IPS-20b (cell line): ENCODE results near the gene TUBG1.
"Not testable (repeated sequence)": the region's sequence is repeated elsewhere in the genome, so short reads cannot be mapped to it uniquely, and the experiment has no call there.

ENCODE experiments used
- H3K27ac ChIP-seq: one replicate; pipeline ENCODE4 v1.5.1; 2013; ENCODE audit warnings: low read length
- H3K27me3 ChIP-seq: 2 replicates; pipeline ENCODE4 v1.6.1; 2013; ENCODE audit warnings: mild to moderate bottlenecking, low read length, inconsistent platforms; ENCODE audit not compliant: insufficient read depth
- H3K36me3 ChIP-seq: 2 replicates; pipeline ENCODE4 v1.6.1; 2013; ENCODE audit warnings: low read depth, mild to moderate bottlenecking, inconsistent platforms, low read length, moderate library complexity; ENCODE audit not compliant: insufficient read depth
- H3K4me1 ChIP-seq: 2 replicates; pipeline ENCODE4 v1.6.1; 2013; ENCODE audit warnings: mild to moderate bottlenecking, control low read depth, inconsistent platforms, low read length, moderate library complexity; ENCODE audit not compliant: insufficient read depth
- H3K4me3 ChIP-seq: 2 replicates; pipeline ENCODE4 v1.5.1; 2013; ENCODE audit warnings: mild to moderate bottlenecking, low read length, inconsistent platforms
- H3K9ac ChIP-seq: 2 replicates; pipeline ENCODE4 v1.6.1; 2013; ENCODE audit warnings: low read depth, mild to moderate bottlenecking, inconsistent platforms, low read length, moderate library complexity
- H3K9me3 ChIP-seq: 2 replicates; pipeline ENCODE4 v1.6.1; 2013; ENCODE audit warnings: mild to moderate bottlenecking, low read depth, low read length, inconsistent platforms; ENCODE audit not compliant: insufficient read depth

Gene TUBG1

GRCh38 chr17:42639525-42640113 is 30.1 kb downstream of the TUBG1 start:
- H3K36me3 ChIP-seq, result no peaks in the 10 kb centered on the region
- H3K27ac ChIP-seq, result no peak overlapping the region
- no peak overlapping the region for H3K4me3 ChIP-seq

DNA sequence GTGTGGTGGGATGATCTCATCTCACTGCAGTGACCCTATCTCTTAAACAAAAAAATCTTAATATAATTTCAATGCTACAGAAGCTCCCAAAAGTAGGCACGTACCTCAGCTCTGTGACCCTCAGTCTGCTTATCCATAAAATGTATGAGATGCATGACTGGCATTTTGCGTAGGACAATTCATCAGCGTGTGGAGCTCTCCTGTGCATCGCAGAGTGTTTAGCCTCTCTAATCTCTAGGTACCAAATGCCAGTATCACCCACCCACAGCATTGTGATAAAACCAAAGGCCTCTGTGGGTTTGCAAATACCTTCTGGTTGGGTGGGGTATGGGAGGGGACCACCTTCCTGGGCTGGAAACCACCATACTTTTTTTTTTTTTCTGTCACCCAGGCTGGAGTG is 30.6 kb downstream of the TUBG1 start:
- Histone ChIP-seq H3K4me1 (no peaks in the 10 kb centered on the region), H3K27ac (no peak overlapping the region), H3K9me3 (no peaks in the 10 kb centered on the region), H3K9ac (no peak overlapping the region), H3K36me3 (no peaks in the 10 kb centered on the region), H3K27me3 (no peaks in the 10 kb centered on the region), H3K4me3 (no peak overlapping the region)

More at GRCh38 chr17:42639525-42640113, 30.1 kb downstream of the TUBG1 start:
- no peak overlapping the region for H3K9ac ChIP-seq
- no peaks in the 10 kb centered on the region for H3K27me3 ChIP-seq
- no peaks in the 10 kb centered on the region for H3K4me1 ChIP-seq
- H3K9me3 ChIP-seq, result no peaks in the 10 kb centered on the region

DNA sequence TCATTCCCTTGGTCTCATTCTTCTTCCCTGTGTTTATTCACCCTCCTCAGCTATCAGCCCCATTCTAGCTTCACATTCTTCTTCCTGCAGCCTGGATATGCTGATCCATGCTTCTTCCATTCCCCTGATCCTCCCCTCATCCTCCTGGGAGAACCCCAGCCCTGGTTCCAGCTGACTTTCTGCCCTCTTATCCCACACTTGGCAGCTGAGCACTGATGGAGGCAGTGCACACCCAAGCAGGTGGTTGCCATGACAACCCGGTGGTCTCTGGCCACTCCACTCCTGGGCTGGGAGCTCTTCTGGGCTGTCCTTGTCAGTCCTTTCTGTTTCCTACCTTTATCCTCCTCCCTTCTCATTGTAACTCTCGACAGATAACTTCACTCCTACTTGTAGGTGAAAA is 32.9 kb downstream of the TUBG1 start:
- Histone ChIP-seq H3K9ac (no peak overlapping the region), H3K27me3 (no peaks in the 10 kb centered on the region), H3K4me1 (no peaks in the 10 kb centered on the region), H3K9me3 (no peaks in the 10 kb centered on the region), H3K27ac (no peak overlapping the region), H3K4me3 (no peak overlapping the region), H3K36me3 (no peaks in the 10 kb centered on the region)

DNA sequence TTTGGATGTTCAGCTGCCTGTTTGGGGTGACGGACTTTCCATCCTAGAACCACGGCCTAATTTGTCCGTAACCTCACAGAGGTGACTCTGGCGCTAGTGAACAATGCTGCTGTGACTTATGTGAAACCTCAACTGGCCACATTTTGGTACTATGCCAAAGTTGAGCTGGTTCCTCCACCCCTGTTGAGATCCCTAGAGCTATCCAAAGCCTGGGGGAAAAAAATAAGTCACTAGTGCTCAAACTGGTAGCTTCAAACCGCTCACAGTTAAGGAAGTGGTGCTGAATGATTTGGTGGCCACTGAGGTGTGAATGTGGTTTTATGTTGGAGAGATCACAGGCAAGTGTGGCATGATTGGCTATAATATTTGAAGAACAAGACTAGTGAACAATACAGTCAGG is 38.3 kb downstream of the TUBG1 start:
- Histone ChIP-seq H3K27ac (no peak overlapping the region), H3K36me3 (no peaks in the 10 kb centered on the region), H3K4me1 (no peaks in the 10 kb centered on the region), H3K4me3 (no peak overlapping the region), H3K27me3 (no peaks in the 10 kb centered on the region), H3K9me3 (no peaks in the 10 kb centered on the region), H3K9ac (no peak overlapping the region)

GRCh38 chr17:42651392-42651791 is 41.9 kb downstream of the TUBG1 start:
- H3K36me3 ChIP-seq, result no peaks in the 10 kb centered on the region
- H3K27me3 ChIP-seq, result no peaks in the 10 kb centered on the region
- H3K9ac ChIP-seq, result no peak overlapping the region
- no peaks in the 10 kb centered on the region for H3K9me3 ChIP-seq
- H3K4me3 ChIP-seq, result no peak overlapping the region
- no peaks in the 10 kb centered on the region; the same call in 1 of the 2 replicates for H3K4me1 ChIP-seq
- H3K27ac ChIP-seq, result no peak overlapping the region

GRCh38 chr17:42653179-42654124 is 44.0 kb downstream of the TUBG1 start:
- Histone ChIP-seq H3K9me3 (no peaks in the 10 kb centered on the region), H3K36me3 (no peaks in the 10 kb centered on the region), H3K27ac (no peak overlapping the region), H3K4me1 (no peaks in the 10 kb centered on the region; the same call in 1 of the 2 replicates), H3K9ac (peak overlapping the region; percentile 63; the same call in 1 of the 2 replicates), H3K27me3 (no peaks in the 10 kb centered on the region), H3K4me3 (peak overlapping the region; percentile 63)

- Histone ChIP-seq H3K27ac (no peak overlapping the region), H3K27me3 (no peaks in the 10 kb centered on the region), H3K4me1 (peaks cover 5% of the 10 kb centered on the region), H3K36me3 (no peaks in the 10 kb centered on the region), H3K9me3 (no peaks in the 10 kb centered on the region), H3K9ac (no peak overlapping the region), H3K4me3 (no peak overlapping the region)
Measured at GRCh38 chr17:42655528-42655927, 46.0 kb downstream of the TUBG1 start.

GRCh38 chr17:42657824-42658588 is 48.5 kb downstream of the TUBG1 start:
- no peak overlapping the region for H3K9ac ChIP-seq
- peaks cover 16% of the 10 kb centered on the region; the same call in 1 of the 2 replicates for H3K36me3 ChIP-seq
- H3K4me1 ChIP-seq, result peaks cover 7% of the 10 kb centered on the region
- H3K4me3 ChIP-seq, result no peak overlapping the region
- H3K9me3 ChIP-seq, result no peaks in the 10 kb centered on the region
- H3K27ac ChIP-seq, result no peak overlapping the region
- no peaks in the 10 kb centered on the region for H3K27me3 ChIP-seq

DNA sequence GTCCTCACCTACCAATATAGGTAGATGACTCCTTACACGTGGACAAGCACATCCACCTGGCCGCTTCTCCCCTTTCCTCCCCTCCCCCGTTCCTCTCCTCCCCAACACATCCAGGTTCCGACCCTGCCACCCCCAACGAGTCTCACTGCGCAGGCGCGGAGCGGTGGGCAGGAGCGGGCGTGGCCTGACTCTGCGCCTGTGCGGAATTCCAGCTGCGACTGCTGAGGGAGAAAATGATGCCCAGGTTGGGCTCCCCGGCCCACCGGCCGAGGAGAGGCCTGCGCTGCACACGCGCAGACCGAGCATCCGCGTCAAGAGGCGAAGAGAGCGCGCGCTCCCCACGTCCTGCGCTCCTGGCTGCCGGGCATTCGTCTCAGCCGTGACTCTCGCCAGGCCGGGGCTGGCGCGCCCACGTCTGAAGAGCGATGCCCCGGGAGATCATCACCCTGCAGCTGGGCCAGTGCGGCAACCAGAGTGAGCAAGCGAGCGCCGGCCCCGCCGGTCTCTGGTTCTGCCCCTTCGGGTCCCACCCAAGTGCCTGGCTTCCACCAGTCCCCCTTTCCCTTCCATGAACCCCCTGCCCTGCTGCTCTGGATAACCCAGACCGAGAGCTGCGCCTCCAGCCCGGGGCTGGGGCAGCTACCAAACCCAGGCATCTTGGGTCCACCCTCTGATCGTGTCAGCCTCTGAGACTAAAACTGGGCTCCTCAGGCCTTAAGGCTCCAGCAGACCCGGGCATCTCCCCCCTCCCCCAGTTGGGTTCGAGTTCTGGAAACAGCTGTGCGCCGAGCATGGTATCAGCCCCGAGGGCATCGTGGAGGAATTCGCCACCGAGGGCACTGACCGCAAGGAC is 49.8 kb downstream of the TUBG1 start, which contains the start of gene TUBG2:
Gene TUBG2 (plus strand): TSS at position 206 of the 853 bp plus-strand sequence. CDS start 220 bp downstream, at position 426.
- Histone ChIP-seq H3K36me3 (peaks cover 18% of the 10 kb centered on the region), H3K9ac (peak within 1 kb of the TSS; percentile 81; the same call in 1 of the 2 replicates), H3K27ac (no peak within 1 kb of the TSS), H3K27me3 (no peaks in the 10 kb centered on the region), H3K4me1 (peaks cover 7% of the 10 kb centered on the region), H3K4me3 (peak within 1 kb of the TSS; percentile 91), H3K9me3 (no peaks in the 10 kb centered on the region)

- H3K9ac ChIP-seq, result peak overlapping the region; percentile 81; the same call in 1 of the 2 replicates
- not testable (repeated sequence) for H3K27me3 ChIP-seq, H3K4me1 ChIP-seq, H3K9me3 ChIP-seq, H3K27ac ChIP-seq
- H3K36me3 ChIP-seq, result peaks cover 21% of the 10 kb centered on the region
- peak overlapping the region; percentile 91 for H3K4me3 ChIP-seq
Measured at GRCh38 chr17:42659932-42660274, 50.4 kb downstream of the TUBG1 start.
